HPDE6-E6E7 (cell line): Measurements from ENCODE around the gene TNN.

ENCODE experiments used
- DNase-seq: peaks from one replicate; pipeline ENCODE4 v3.0.0; 2011; ENCODE audit warnings: missing footprints; ENCODE audit errors: extremely low spot score

The TNN gene

DNA sequence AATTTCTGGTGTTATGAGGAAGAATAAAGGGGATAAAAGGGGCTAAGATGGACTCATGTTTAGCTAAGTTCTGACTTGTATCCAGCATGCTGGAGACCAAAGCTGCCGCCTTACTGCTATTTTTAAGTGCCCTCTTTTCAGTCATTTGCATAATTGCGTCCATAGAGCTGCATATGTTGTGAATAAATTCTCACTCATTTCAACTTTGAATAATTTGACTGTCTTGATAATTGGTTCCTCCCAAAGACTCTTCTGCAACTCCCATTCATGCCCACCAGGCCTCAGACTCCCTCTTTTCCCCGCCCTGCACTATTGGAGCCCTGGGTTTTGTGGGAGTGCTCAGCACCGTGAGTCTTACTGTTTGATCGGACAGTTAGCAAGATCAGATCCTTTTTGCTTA, 79.9 kb downstream of the TNN start:
- no peak for DNase-seq

DNA sequence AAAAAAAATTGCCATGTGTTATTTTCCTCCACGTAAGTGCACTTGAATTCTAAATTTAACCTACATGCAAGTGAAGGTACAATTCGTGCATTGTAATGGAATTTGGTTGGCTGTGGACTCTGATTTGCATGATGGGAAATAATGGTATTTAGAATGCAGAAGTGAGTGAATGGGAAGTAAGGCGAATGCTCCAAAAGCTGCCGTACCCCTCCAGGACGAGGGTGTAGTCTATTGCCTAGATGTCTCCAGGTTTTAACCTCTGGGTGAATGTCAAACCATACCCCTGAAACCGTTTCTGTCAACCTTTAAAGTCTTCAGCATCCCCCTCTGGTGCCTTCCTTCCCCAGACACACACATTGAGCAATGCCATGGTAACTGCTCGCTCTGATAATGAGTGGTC, 80.4 kb downstream of the TNN start:
- DNase-seq: no peak

DNA sequence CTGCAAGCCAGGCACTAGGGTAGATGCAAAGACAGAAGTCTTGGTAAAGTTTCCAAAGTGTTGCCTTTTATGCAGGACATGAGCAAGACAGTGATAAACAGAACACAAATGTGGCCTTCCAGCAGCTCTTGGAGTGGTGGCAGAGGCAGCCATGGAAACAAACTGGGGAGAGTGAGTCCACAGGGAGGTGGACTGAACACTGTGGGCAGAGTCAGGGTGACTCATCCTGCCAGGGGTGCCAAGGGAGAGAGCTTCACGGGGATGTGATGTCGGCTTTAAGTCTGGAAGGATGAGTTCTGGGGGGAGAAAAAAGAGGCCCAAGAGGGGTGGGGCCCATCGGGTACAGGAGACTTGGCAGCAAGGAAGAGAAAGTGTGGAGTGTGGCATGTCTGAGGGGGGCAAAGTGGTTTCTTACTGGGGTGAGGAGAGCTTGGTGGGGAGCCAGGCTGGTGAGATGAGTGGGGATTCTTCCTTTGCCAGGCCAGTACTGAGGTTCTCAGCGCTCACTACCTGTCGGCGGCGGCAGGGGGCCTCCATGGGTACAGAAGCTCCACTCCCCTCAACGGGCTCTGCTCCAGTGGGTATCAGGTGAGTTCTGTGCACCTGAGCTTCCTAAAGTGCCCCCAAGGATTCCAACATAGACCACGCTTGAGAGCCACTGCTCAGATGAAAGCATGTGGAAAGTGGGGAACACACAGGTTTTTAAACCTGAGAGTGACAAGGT, 83.1 kb downstream of the TNN start:
- peak; percentile 45 for DNase-seq

DNA sequence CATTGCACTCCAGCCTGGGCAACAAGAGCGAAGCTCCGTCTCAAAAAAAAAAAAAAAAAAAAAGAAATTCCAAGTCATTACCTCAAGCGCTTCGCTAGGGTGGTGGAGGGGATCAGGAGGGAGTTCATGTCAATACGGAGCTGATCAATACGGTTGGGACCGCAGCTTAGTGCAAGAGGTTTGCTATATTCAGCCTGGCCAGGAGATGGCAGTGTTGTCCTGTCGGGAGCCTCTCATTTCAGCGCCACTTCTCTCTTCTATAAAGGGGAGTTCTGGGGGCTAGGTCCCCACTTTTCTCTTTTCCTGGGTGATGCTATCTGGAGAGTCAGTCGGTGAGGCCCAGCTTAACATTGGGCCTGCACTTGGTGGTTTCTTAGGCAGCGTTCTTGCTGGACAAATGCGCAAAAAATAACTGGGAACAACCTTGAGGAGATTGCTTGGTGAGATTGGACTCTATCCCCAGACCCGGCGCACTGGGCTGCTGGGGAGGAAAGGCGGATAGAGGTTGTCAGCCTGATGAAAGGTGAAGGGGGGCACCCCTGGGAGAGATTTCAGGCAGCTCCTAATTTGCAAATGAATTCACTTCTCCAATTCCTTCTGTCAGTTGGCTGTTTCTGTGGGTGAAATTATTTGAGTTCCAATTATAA, 84.5 kb downstream of the TNN start:
- DNase-seq: peak; percentile 40

DNA sequence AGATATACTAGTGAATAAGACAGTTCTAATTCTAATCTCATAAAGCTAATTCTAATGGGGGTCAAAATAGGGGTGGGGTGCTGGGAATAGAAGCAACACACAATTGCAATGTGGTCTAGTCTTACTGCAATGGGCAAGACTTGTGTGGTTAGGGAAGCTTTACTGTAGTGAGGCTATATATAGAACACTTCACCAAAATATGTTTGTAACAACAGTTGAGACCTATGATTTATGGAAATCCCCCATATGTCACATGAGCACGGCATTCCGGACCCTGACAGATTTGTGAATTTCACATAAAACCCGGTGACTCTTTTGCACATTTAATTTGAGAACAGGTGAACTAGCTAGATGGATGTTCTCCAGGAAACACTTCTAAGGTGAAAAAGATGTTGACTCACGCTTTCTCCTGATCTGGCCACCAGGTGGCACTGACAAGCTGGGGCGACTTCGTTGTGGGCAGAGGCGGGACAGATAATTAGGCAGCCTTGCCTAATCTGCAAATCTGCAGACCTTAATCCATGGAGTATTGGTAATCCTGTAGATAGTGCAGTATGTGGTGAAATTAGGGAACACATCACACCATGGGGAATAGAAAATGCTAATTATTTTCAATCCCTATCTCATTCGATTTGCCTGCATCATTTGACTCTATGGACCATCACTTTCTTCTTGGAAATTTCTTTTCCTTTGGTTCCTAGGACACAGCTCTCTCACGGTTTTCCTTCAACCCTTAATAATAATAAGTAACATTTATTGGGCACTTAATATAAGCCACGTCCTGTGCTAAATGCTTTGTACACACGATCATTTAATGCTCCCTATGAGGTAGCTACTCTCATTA, 87.2 kb downstream of the TNN start:
- DNase-seq: peak; percentile 39

DNA sequence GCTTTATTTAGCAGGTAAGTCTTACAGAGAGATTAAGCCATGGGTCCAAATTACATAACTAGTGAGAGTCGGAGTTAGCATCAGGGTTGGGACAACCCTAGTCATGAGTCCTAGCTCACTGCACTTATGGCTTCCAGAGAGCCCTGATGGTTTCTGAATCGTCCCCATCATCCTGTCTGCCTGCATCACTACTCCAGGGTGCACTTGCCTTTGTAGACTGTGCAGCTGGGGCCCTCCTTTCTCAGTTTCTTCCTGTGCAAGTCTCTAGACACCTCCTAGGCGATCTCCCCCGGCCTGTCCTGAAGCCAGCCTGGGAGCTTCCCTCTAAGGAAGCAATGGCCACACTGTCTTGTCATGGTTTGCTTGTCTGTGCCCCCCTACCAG, 87.8 kb downstream of the TNN start:
- no peak for DNase-seq

DNA sequence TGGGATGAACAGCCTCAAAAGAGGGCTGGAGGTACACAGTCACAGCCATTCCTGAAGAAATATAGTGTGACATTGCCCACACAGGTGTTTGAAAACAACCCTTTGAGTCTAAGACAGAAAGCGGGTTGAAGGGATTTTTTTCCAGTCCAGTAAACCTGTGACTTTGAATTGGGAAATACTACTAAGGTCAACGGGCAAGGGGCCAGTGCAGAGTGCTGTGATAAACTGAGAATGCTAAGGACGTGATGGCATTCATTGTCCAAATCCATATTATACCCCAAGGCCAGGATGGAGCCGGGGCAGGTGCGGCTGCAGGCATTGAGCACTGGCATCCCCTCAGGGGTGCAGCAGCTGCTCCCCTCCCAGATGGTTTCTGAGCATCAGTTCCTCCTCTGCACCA, 88.3 kb downstream of the TNN start:
- DNase-seq: no peak

DNA sequence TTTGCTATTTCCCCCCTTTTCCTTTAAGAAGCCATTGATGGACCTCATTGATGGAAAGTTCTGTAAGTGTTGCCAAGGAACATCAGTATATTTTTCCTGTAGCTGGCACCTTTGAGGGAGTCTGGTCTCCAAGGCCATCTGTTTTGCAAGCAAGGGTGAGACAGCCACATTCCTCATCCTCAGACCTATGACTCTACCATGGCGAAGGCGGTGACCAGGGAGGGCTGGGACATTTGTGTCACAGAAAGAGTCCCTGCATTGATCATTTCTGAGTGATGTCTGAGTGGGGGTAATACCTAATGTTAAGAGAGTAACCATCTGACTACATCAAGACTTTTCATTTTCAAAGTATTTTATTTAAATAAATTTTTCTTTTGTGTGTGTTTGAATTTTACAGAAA, 89.6 kb downstream of the TNN start:
- no peak for DNase-seq

DNA sequence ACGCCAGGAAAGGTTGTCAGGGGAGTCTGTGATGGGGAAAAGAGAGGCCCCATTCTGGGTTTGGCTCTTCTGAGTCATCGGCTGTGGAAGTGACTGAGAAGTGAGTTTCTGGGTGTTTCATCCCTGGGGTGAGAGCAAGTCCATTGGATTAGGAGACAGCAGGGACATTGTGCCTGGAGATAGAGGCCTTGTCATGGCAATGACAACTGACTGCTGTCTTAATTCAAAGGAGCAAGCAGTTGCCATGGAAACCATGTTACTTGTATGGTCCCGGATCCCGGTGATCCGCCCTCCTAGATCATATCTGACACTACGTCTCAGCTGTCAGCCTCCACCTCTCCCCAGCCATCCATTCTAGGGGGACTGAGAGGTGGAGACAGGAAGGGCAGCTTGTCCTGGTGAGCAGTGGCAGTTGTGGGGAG, 90.5 kb downstream of the TNN start:
- DNase-seq: peak; percentile 36

DNA sequence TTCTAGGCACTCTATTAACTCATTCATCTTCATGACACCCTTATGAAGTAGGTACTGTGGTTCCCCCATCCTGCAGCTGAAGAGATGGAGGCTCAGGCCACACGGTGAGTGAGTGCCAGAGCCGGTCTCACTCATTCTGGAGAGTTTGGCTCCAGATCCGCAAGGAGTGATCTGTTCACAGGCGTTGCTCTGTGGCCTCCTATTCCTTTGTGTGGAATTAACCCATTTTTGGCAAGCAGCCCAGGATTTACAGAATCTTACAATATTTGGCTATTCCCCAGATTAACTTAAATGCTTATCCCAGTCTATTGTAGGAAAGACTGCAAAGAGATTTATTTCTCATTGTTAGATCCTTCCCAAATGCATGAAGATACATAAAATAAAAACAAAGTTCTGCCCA, 95.3 kb downstream of the TNN start:
- DNase-seq: no peak

DNA sequence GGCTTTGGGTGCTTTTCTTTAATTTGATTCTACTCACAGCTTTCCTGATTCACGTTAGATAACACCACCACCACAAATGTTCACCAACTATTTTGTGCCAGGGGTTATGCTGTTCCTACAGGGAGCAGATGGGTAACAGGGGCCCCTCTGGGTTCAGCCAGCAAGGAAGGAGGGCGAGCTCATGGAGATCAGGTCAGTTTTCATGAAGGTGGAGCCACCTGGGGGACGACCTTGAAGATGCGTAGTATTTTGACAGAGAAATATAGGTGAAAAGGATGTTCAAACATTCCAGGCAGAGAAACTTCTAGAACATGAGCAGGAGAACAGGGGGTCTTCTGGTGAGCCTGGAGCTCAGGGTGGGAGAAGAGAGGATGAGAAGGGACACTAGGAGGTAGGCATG, 96.1 kb downstream of the TNN start:
- DNase-seq: no peak

DNA sequence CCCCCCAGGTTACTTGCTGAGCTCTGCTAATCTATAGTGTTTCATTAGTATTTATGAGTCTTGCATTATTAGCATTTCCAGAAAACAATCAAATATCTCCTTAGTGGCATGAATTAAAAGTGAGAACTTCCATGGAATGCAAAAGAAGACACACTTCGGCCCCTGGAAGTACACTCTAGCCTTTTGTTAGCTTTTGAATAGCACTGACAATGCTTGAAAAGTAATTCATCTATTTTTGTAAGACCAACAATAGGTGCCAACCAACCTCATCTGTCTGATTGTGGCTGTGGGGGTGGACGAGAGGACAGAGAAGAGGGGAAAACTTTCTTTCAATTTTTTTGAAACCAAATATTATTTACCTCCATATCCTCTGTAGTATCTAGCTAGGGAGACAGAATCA, 97.1 kb downstream of the TNN start:
- DNase-seq: no peak

DNA sequence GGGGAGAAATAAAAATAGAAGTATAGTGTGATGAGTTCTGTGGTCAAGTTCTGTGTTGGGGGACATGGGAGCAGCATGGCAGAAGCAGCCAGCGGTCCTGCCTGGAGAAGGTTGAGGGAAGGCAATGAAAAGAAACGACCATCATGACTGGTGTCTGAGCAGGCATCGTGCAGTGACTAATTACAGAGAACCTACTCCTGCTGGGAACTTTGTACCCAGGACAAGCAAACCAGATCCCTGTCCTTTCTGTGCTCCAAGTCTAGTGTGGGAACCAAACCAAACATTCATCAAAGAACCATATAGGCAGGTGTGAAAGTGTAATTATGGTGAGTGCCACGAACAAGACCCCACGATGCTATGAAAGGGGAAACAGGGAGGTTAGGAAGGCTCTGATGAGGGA, 99.1 kb downstream of the TNN start:
- no peak for DNase-seq

DNA sequence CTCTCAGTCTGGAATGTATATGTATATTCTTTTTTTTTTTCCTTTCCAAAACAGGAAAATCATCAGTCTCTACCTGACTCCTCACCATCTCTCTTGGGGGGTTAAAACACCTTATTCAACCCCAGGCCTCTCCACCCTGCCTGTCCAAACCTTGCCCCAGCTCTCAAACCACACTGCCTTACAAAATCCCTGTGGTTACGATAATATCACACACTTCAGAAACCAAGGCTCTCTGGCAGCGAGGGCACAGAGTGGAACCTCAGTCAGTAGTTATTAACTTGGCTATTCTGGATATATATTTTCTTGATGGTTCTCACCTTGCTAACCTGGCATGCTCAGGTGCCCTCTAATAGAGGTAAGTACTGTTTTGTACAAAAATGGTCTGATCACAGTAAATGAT, 100.2 kb downstream of the TNN start:
- no peak for DNase-seq

DNA sequence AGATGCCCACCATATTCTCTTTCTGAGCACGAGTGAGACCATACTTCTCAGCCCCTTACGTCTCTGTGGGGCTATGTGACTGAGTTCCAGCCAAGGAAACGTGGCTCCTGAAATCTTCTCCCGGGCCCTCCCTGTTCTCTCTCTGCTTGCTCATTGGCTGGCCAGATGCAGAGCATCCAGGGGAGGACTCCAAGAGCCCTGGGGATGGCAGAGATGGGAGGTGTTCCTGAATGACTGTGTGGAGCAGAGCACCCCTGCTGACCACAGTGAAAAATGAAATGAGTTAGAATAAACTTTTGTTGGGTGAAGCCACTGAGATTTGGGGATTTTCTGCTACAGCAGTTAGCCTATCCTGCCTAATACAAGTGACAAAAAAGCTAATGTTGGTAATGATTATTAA, 101.1 kb downstream of the TNN start:
- no peak for DNase-seq

DNA sequence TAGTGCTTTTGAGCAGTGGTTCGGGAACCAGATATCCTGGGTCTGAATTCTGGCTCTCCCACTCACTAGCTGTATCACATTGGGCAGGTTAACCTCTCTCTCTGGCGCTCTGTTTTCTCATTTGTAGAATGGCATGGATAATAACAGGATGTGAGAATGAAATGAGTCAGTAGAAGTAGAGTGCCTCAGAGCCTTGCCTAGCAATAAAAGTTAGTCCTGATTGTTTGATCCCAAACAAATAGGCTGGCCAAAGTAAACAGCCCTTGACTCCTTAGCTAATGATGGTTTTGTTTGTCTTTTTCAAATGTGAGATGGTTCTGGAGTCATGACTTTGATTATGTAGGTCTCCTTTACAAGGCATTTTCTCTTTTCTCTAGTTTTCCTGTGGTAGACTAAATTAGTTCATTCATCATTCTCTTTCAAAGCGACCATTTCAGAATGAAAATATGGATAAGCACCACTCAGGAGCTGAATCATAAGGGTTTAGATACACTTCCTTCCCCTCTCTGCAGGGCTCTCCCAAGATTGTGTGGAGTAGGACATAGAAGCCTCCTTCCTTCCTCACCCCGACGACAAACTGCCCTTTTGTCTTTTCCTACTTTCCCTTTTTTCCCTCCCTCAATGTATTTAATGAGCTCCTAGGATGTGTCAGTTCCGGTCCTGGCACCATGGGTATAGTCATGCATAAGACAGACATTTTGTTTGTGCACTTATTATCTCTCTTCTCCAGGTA, 101.8 kb downstream of the TNN start:
- DNase-seq: peak; percentile 29

DNA sequence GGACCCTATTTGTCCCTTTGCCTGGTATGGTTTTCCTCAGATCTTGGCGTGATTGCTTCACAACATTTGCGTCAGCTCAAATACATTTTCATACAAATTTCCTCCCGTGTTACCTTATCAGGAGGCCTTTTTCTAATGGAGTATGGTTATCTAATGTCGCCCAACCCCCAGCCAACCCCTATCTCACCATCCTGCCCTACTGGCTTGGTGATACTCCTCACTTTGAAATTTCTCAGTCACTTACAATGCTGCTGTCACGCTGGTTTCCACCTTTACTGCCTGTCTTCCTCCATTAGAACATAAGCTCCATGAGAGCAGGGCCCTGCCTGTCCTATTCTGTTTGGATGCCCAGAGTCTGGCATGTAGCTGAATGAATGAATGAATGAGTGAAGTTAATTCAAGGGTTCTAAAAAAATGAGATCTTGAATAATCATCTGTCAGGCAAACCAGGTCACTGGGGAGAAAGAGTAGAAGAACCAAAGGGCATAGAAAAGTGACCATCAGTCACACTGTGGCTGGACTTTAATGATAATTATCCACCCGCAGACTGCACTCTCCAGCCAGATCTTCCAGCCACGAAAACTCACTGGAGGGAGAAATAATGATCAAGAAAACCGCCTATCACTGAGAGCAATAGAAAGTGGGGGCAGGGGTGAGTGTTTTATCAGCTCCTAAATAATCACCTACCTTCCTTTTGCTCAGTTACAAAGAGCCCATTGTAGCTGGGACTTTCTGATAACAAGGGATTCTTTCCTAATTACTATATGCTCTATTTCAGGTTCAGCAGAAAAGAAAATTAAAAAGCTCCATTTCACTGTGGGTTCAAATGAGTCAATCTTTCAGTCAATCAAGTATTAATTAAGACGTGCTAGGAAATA, 103.6 kb downstream of the TNN start:
- DNase-seq: no peak

DNA sequence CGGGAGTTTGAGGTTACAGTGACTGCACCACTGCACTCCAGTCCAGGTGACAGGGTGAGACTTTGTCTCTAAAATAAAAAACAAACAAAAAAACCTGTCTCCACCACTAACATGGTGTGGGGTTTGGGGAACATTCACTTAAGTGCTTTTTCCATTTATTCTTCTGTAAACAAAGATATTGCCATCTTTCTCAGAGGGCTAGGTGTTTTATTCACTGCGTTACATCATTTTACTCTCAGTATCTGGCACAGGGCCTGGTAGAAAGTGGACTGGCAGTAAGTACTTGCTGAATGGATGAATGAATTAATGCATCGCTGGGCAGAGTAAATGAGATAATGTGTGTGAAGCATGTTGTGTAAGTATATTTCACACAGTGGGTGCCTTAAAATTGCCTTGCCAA, 104.9 kb downstream of the TNN start:
- DNase-seq: no peak

DNA sequence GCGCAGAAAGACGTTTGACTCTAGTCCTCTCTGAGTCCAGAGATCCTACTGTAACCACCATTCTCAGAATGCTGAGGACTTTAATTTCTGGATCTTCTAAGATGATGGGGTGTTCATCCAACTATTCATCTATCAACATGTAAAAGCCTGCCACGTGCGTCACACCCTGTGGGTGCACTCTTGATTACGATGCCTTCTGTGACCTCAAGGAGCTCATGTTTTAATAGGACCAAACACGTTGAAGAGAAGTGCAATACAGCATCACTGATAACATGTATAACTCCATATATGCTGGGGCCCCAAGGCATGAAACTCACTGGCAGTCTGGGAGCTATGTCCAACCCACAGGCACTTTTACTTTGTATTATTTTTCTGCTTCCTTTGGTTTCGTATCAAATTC, 105.9 kb downstream of the TNN start:
- no peak for DNase-seq

DNA sequence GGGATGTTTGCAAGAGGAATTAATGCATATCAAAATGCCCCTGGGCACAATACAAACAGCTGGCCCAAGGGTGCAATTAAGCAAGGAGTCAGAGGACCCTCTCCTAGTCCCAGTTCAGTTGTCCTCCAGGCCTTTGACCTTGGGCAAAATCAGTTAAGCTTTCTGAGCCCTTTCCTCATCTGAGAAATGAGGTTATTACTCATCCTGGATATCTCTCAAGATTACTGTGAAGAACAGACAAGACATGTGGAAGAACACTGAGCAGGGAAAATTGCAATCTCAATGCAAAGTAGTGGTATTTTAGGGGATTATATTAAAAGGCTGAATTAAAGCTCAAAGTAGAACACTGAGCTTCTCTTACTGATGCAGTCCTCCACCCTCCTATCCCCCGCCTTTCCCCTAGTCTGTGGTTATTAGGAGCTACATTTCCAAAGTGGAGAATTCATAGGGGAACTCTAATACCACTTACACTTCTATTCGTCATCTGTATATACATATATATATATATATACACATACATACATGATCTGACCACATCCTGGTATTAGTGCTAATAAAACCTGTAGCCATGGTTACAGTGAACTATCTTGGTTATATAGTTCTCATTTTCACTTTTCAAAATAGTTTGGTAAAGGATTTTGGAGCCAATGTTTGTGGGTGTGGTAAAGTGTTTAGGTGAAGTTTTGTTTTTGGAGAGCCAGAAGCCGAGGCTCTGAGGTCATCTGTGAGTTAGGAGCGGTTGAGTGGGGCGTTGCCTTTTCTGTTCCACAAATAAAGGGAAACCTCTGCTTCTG, 106.9 kb downstream of the TNN start:
- no peak for DNase-seq
